Neural progenitor cell (in vitro differentiated cells): ENCODE data around the gene FASTKD3. TPM values are rescaled to one million over a fixed set of nuclear protein-coding genes. Genes with fewer than 3 reads are reported as not detected.

ENCODE experiments used
- DNase-seq: peaks from one replicate; pipeline ENCODE4 v3.0.0-alpha.2; 2016; ENCODE audit warnings: low spot score
- H2AFZ ChIP-seq: fragments of 200-600 bp; sonication (generic); replicated peaks from 2 replicates; pipeline ENCODE4 v1.6.1; 2016; ENCODE audit warnings: antibody characterized with exemption
- H3F3A ChIP-seq: fragments of 200-600 bp; sonication (generic); 2 replicates; pipeline ENCODE4 v1.6.1; 2016; ENCODE audit warnings: antibody characterized with exemption, low read depth
- H3K27ac ChIP-seq: fragments of 200-600 bp; sonication (generic); 2 replicates; pipeline ENCODE4 v1.5.1; 2016; ENCODE audit warnings: mild to moderate bottlenecking
- H3K27me3 ChIP-seq: fragments of 200-600 bp; sonication (generic); 2 replicates; pipeline ENCODE4 v1.6.1; 2016; ENCODE audit warnings: mild to moderate bottlenecking, moderate library complexity
- H3K36me3 ChIP-seq: fragments of 200-600 bp; sonication (generic); 2 replicates; pipeline ENCODE4 v1.5.1; 2016
- H3K4me1 ChIP-seq: fragments of 200-600 bp; sonication (generic); 2 replicates; pipeline ENCODE4 v1.6.1; 2016; ENCODE audit warnings: mixed run types
- H3K4me2 ChIP-seq: fragments of 200-600 bp; sonication (generic); 2 replicates; pipeline ENCODE4 v1.6.1; 2016
- H3K4me3 ChIP-seq: fragments of 200-600 bp; sonication (generic); 2 replicates; pipeline ENCODE4 v1.5.1; 2016
- H3K79me2 ChIP-seq: fragments of 200-600 bp; sonication (generic); 2 replicates; pipeline ENCODE4 v1.6.1; 2016; ENCODE audit warnings: low read depth
- H3K9ac ChIP-seq: fragments of 200-600 bp; sonication (generic); 2 replicates; pipeline ENCODE4 v1.6.1; 2016
- H3K9me3 ChIP-seq: fragments of 200-600 bp; sonication (generic); 2 replicates; pipeline ENCODE4 v1.5.1; 2016; ENCODE audit warnings: low read depth
- H4K20me1 ChIP-seq: fragments of 200-600 bp; sonication (generic); 2 replicates; pipeline ENCODE4 v1.6.1; 2016; ENCODE audit warnings: low read depth
- H3K27ac Mint-ChIP-seq: 3 replicates; pipeline ENCODE4 v1.8.0; 2021; ENCODE audit warnings: mixed read lengths
- H3K27me3 Mint-ChIP-seq: 2 replicates; pipeline ENCODE4 v1.8.0; 2022; ENCODE audit warnings: low read depth, mild to moderate bottlenecking, inconsistent platforms, moderate library complexity, mixed read lengths; ENCODE audit not compliant: insufficient read depth
- H3K36me3 Mint-ChIP-seq: 3 replicates; pipeline ENCODE4 v1.8.0; 2021; ENCODE audit warnings: mixed read lengths
- H3K4me1 Mint-ChIP-seq: 3 replicates; pipeline ENCODE4 v1.8.0; 2021; ENCODE audit warnings: mixed read lengths
- H3K4me3 Mint-ChIP-seq: 3 replicates; pipeline ENCODE4 v1.8.0; 2021; ENCODE audit warnings: mild to moderate bottlenecking, moderate library complexity, mixed read lengths
- H3K9me3 Mint-ChIP-seq: 3 replicates; pipeline ENCODE4 v1.8.0; 2020; ENCODE audit warnings: mixed read lengths
- CTCF ChIP-seq: fragments of 200-600 bp; sonication (generic); IDR thresholded peaks from 2 replicates; pipeline ENCODE4 v1.5.1; 2017; ENCODE audit warnings: antibody characterized with exemption, mild to moderate bottlenecking
- EZH2 ChIP-seq: fragments of 200-600 bp; sonication (generic); IDR thresholded peaks from 2 replicates; pipeline ENCODE4 v1.6.1; 2017; ENCODE audit warnings: antibody characterized with exemption, mild to moderate bottlenecking, moderate library complexity
- EZH2phosphoT487 ChIP-seq: fragments of 200-600 bp; sonication (generic); IDR thresholded peaks from 2 replicates; pipeline ENCODE4 v1.6.1; 2017; ENCODE audit warnings: antibody characterized with exemption
- total RNA-seq: library from RNA; depleted of rRNA; stranded (reverse); fragments of >200 nt; gene quantifications from 2 replicates; pipeline ENCODE4 v1.2.3, GENCODE V29; 2015; ENCODE audit warnings: low replicate concordance

FASTKD3 gene
- total RNA-seq, 1 donor from 2014 or later = 32.2 TPM

DNA sequence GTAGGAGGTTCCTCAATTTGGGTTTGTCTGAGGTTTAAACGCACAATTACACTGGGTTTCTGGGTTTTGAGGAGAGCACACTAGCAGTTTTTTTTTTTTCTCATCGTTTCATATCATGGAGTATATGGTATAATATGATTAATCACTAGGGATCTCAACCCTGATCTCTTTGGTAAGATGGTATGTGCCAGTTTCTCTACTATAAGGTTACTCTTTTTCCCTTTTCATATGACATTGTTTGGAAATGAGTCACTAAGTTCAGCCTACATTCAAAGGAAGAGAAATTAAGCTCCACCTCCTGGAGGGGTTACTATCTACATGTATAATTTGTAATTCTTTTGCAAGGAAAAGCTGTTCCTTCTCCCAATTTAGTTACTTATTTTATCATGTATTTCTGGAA, 35.3 kb upstream of the FASTKD3 start:
- Histone ChIP-seq H3K36me3 (peaks cover 42% of the 10 kb centered on the region), H4K20me1 (no peaks in the 10 kb centered on the region), H2AFZ (no peak overlapping the region), H3K4me1 (no peaks in the 10 kb centered on the region), H3K79me2 (no peaks in the 10 kb centered on the region), H3K9ac (no peak overlapping the region), H3K4me2 (no peak overlapping the region), H3K27ac (no peak overlapping the region), H3K4me3 (no peak overlapping the region), H3F3A (no peaks in the 10 kb centered on the region), H3K9me3 (peaks cover 23% of the 10 kb centered on the region), H3K27me3 (no peaks in the 10 kb centered on the region)
- H3K27ac Mint-ChIP-seq = no peak overlapping the region
- no peak for TF ChIP-seq CTCF
- TF ChIP-seq EZH2phosphoT487 = no peak
- no peak for TF ChIP-seq EZH2
- H3K4me3 Mint-ChIP-seq = no peak overlapping the region
- H3K4me1 Mint-ChIP-seq = no peaks in the 10 kb centered on the region
- H3K36me3 Mint-ChIP-seq = peaks cover 48% of the 10 kb centered on the region
- peaks cover 20% of the 10 kb centered on the region for H3K9me3 Mint-ChIP-seq
- no peaks in the 10 kb centered on the region for H3K27me3 Mint-ChIP-seq
- no peak for DNase-seq

- Histone ChIP-seq H3K9ac (no peak overlapping the region), H3K27me3 (no peaks in the 10 kb centered on the region), H3K36me3 (peaks cover 35% of the 10 kb centered on the region), H4K20me1 (no peaks in the 10 kb centered on the region), H3K4me3 (no peak overlapping the region), H3K79me2 (no peaks in the 10 kb centered on the region), H3K4me2 (no peak overlapping the region), H3F3A (no peaks in the 10 kb centered on the region), H3K9me3 (peaks cover 14% of the 10 kb centered on the region), H2AFZ (no peak overlapping the region), H3K4me1 (no peaks in the 10 kb centered on the region), H3K27ac (no peak overlapping the region)
- TF ChIP-seq EZH2phosphoT487 = no peak
- Mint-ChIP-seq H3K36me3 (peaks cover 44% of the 10 kb centered on the region), H3K4me1 (peaks cover 2% of the 10 kb centered on the region), H3K27ac (no peak overlapping the region), H3K27me3 (no peaks in the 10 kb centered on the region), H3K4me3 (no peak overlapping the region), H3K9me3 (peaks cover 10% of the 10 kb centered on the region)
- no peak for DNase-seq
Observed at GRCh38 chr5:7902666-7903625, 34.1 kb upstream of the FASTKD3 start.

GRCh38 chr5:7902201-7902600, 33.4 kb upstream of the FASTKD3 start:
- H3K27me3 Mint-ChIP-seq = no peaks in the 10 kb centered on the region
- peaks cover 36% of the 10 kb centered on the region for H3K36me3 ChIP-seq
- H3K9ac ChIP-seq = no peak overlapping the region
- H3K9me3 ChIP-seq = peaks cover 7% of the 10 kb centered on the region
- no peak for DNase-seq
- H3K27ac Mint-ChIP-seq = no peak overlapping the region
- H4K20me1 ChIP-seq = no peaks in the 10 kb centered on the region
- no peak overlapping the region for H3K4me3 Mint-ChIP-seq
- no peak overlapping the region for H3K4me2 ChIP-seq
- H3K79me2 ChIP-seq = no peaks in the 10 kb centered on the region
- peaks cover 4% of the 10 kb centered on the region for H3K9me3 Mint-ChIP-seq
- H3F3A ChIP-seq = no peaks in the 10 kb centered on the region
- H3K4me1 Mint-ChIP-seq = peaks cover 2% of the 10 kb centered on the region
- H3K27ac ChIP-seq = no peak overlapping the region
- H3K4me3 ChIP-seq = no peak overlapping the region
- H3K27me3 ChIP-seq = no peaks in the 10 kb centered on the region
- no peak for TF ChIP-seq CTCF
- no peak for TF ChIP-seq EZH2
- TF ChIP-seq EZH2phosphoT487 = no peak
- no peak overlapping the region for H2AFZ ChIP-seq
- no peaks in the 10 kb centered on the region for H3K4me1 ChIP-seq
- H3K36me3 Mint-ChIP-seq = peaks cover 39% of the 10 kb centered on the region
